Measurements from ENCODE around the gene WWC2.
"Not testable (repeated sequence)": the region's sequence is repeated elsewhere in the genome, so short reads cannot be mapped to it uniquely, and the experiment has no call there.

The WWC2 gene

GRCh38 chr4:183186813-183187212, 87.8 kb downstream of the WWC2 start:
- no peak for TF ChIP-seq CTCF (IDR thresholded peaks at IDR 0.05; ENCODE audit: borderline replicate concordance, insufficient read depth, low read depth, low read length)
- no peak overlapping the region for H3K4me3 ChIP-seq (ENCODE audit: low read depth, low read length)

- H3K4me3 ChIP-seq (ENCODE audit: low read depth, low read length) = no peak overlapping the region
- no peak for TF ChIP-seq CTCF (IDR thresholded peaks at IDR 0.05; ENCODE audit: borderline replicate concordance, insufficient read depth, low read depth, low read length)
Observed at GRCh38 chr4:183190900-183191527, 92.0 kb downstream of the WWC2 start.

GRCh38 chr4:183191630-183192029, 92.6 kb downstream of the WWC2 start:
- no peak for TF ChIP-seq CTCF (IDR thresholded peaks at IDR 0.05; ENCODE audit: borderline replicate concordance, insufficient read depth, low read depth, low read length)
- no peak overlapping the region for H3K4me3 ChIP-seq (ENCODE audit: low read depth, low read length)

- H3K4me3 ChIP-seq (ENCODE audit: low read depth, low read length) = no peak overlapping the region
- no peak for TF ChIP-seq CTCF (IDR thresholded peaks at IDR 0.05; ENCODE audit: borderline replicate concordance, insufficient read depth, low read depth, low read length)
Observed at GRCh38 chr4:183192571-183192970, 93.5 kb downstream of the WWC2 start.

- H3K4me3 ChIP-seq (ENCODE audit: low read depth, low read length) = not testable (repeated sequence)
Observed at GRCh38 chr4:183193730-183194338, 94.8 kb downstream of the WWC2 start.

- no peak for TF ChIP-seq CTCF (IDR thresholded peaks at IDR 0.05; ENCODE audit: borderline replicate concordance, insufficient read depth, low read depth, low read length)
- no peak overlapping the region for H3K4me3 ChIP-seq (ENCODE audit: low read depth, low read length)
Observed at GRCh38 chr4:183195534-183195933, 96.5 kb downstream of the WWC2 start.

- no peak for TF ChIP-seq CTCF (IDR thresholded peaks at IDR 0.05; ENCODE audit: borderline replicate concordance, insufficient read depth, low read depth, low read length)
- no peak overlapping the region for H3K4me3 ChIP-seq (ENCODE audit: low read depth, low read length)
Observed at GRCh38 chr4:183197140-183197539, 98.1 kb downstream of the WWC2 start.

Measured in GM12875 (cell line).